Memory B cell (primary cell): ENCODE data around the gene TMIGD1.
"Not testable (repeated sequence)": the region's sequence is repeated elsewhere in the genome, so short reads cannot be mapped to it uniquely, and the experiment has no call there.

Source experiments
- ATAC-seq: fragments of 150-1000 bp; cut with Tn5 transposase; 2 replicates; pipeline ENCODE4 v1.10.0; 2021; ENCODE audit warnings: low read depth, mild to moderate bottlenecking, moderate library complexity
- DNase-seq, 2 donors: peaks; one replicate each; pipeline ENCODE4 v3.0.0; 2022; ENCODE audit warnings: low spot score in 2 of 2
- H3K27ac Mint-ChIP-seq: one replicate; pipeline ENCODE4 v1.8.0; 2022; ENCODE audit warnings: mild to moderate bottlenecking, moderate library complexity, mixed read lengths
- H3K27me3 Mint-ChIP-seq: one replicate; pipeline ENCODE4 v1.8.0; 2022; ENCODE audit warnings: mixed read lengths
- H3K36me3 Mint-ChIP-seq: one replicate; pipeline ENCODE4 v1.8.0; 2022; ENCODE audit warnings: mild to moderate bottlenecking, mixed read lengths
- H3K4me1 Mint-ChIP-seq: one replicate; pipeline ENCODE4 v1.8.0; 2022; ENCODE audit warnings: mixed read lengths
- H3K4me3 Mint-ChIP-seq: one replicate; pipeline ENCODE4 v1.8.0; 2022; ENCODE audit warnings: mild to moderate bottlenecking, moderate library complexity, mixed read lengths
- H3K9me3 Mint-ChIP-seq: one replicate; pipeline ENCODE4 v1.8.0; 2022; ENCODE audit warnings: mixed read lengths

Gene TMIGD1

GRCh38 chr17:30369995-30370394, 36.1 kb upstream of the TMIGD1 start:
- ATAC-seq (no peak), DNase-seq (no peak)
- no peak overlapping the region for H3K4me3 Mint-ChIP-seq
- H3K4me1 Mint-ChIP-seq: no peaks in the 10 kb centered on the region
- H3K9me3 Mint-ChIP-seq: no peaks in the 10 kb centered on the region
- no peaks in the 10 kb centered on the region for H3K36me3 Mint-ChIP-seq
- H3K27ac Mint-ChIP-seq: no peak overlapping the region
- H3K27me3 Mint-ChIP-seq: peaks cover 21% of the 10 kb centered on the region

- Mint-ChIP-seq H3K36me3 (no peaks in the 10 kb centered on the region), H3K9me3 (no peaks in the 10 kb centered on the region), H3K27me3 (peaks cover 15% of the 10 kb centered on the region), H3K4me3 (no peak overlapping the region), H3K27ac (no peak overlapping the region), H3K4me1 (peaks cover under 1% of the 10 kb centered on the region)
- DNase-seq (no peak), ATAC-seq (no peak)
Measured at GRCh38 chr17:30368912-30369720, 35.3 kb upstream of the TMIGD1 start.

- DNase-seq: no peak
- Mint-ChIP-seq H3K4me3 (no peak overlapping the region), H3K27ac (no peak overlapping the region), H3K36me3 (no peaks in the 10 kb centered on the region), H3K27me3 (peaks cover 7% of the 10 kb centered on the region), H3K4me1 (peaks cover 15% of the 10 kb centered on the region), H3K9me3 (peaks cover 2% of the 10 kb centered on the region)
- ATAC-seq: no peak
Measured at GRCh38 chr17:30366536-30366935, 32.7 kb upstream of the TMIGD1 start.

GRCh38 chr17:30363715-30364202, 29.9 kb upstream of the TMIGD1 start:
- Mint-ChIP-seq H3K9me3 (peaks cover 9% of the 10 kb centered on the region), H3K27me3 (peaks cover 5% of the 10 kb centered on the region), H3K4me1 (peaks cover 15% of the 10 kb centered on the region), H3K36me3 (peaks cover 2% of the 10 kb centered on the region), H3K27ac (no peak overlapping the region), H3K4me3 (peak overlapping the region; percentile 24)
- DNase-seq (no peak), ATAC-seq (peak; percentile 93)

- H3K36me3 Mint-ChIP-seq: peaks cover 2% of the 10 kb centered on the region
- DNase-seq: no peak
- peaks cover 15% of the 10 kb centered on the region for H3K4me1 Mint-ChIP-seq
- peaks cover 2% of the 10 kb centered on the region for H3K27me3 Mint-ChIP-seq
- peaks cover 9% of the 10 kb centered on the region for H3K9me3 Mint-ChIP-seq
- no peak for ATAC-seq
- H3K27ac Mint-ChIP-seq: no peak overlapping the region
- H3K4me3 Mint-ChIP-seq: no peak overlapping the region
Measured at GRCh38 chr17:30361766-30362279, 28.0 kb upstream of the TMIGD1 start.

- Mint-ChIP-seq H3K27me3 (peaks cover 6% of the 10 kb centered on the region), H3K9me3 (peaks cover 9% of the 10 kb centered on the region), H3K4me3 (no peak overlapping the region), H3K36me3 (peaks cover 2% of the 10 kb centered on the region), H3K4me1 (peaks cover 15% of the 10 kb centered on the region), H3K27ac (no peak overlapping the region)
- DNase-seq: no peak
- no peak for ATAC-seq
Measured at GRCh38 chr17:30360086-30360808, 26.4 kb upstream of the TMIGD1 start.

GRCh38 chr17:30358055-30358760, 24.4 kb upstream of the TMIGD1 start:
- Mint-ChIP-seq H3K27ac (no peak overlapping the region), H3K4me1 (peaks cover 5% of the 10 kb centered on the region), H3K4me3 (no peak overlapping the region), H3K9me3 (peaks cover 9% of the 10 kb centered on the region), H3K27me3 (peaks cover 8% of the 10 kb centered on the region), H3K36me3 (peaks cover 2% of the 10 kb centered on the region)
- ATAC-seq: no peak
- no peak for DNase-seq

- no peak overlapping the region for H3K27ac Mint-ChIP-seq
- H3K36me3 Mint-ChIP-seq: peaks cover 2% of the 10 kb centered on the region
- peaks cover 8% of the 10 kb centered on the region for H3K27me3 Mint-ChIP-seq
Measured at GRCh38 chr17:30357476-30357875, 23.6 kb upstream of the TMIGD1 start.

GRCh38 chr17:30354701-30355100, 20.8 kb upstream of the TMIGD1 start:
- Mint-ChIP-seq H3K4me3 (no peak overlapping the region), H3K27ac (no peak overlapping the region), H3K36me3 (no peaks in the 10 kb centered on the region), H3K9me3 (no peaks in the 10 kb centered on the region), H3K27me3 (peaks cover 10% of the 10 kb centered on the region), H3K4me1 (no peaks in the 10 kb centered on the region)
- ATAC-seq (no peak), DNase-seq (no peak)

More at GRCh38 chr17:30357476-30357875, 23.6 kb upstream of the TMIGD1 start:
- Mint-ChIP-seq H3K4me1 (peaks cover under 1% of the 10 kb centered on the region), H3K9me3 (peaks cover 9% of the 10 kb centered on the region), H3K4me3 (no peak overlapping the region)
- DNase-seq (no peak), ATAC-seq (no peak)

GRCh38 chr17:30352240-30352814, 18.5 kb upstream of the TMIGD1 start:
- no peak for DNase-seq

GRCh38 chr17:30351735-30352134, 17.9 kb upstream of the TMIGD1 start:
- Mint-ChIP-seq H3K36me3 (no peaks in the 10 kb centered on the region), H3K4me3 (no peak overlapping the region)

More at GRCh38 chr17:30352240-30352814, 18.5 kb upstream of the TMIGD1 start:
- H3K4me1 Mint-ChIP-seq: no peaks in the 10 kb centered on the region
- no peak overlapping the region for H3K4me3 Mint-ChIP-seq
- no peak overlapping the region for H3K27ac Mint-ChIP-seq
- H3K27me3 Mint-ChIP-seq: peaks cover 10% of the 10 kb centered on the region
- no peak for ATAC-seq
- H3K9me3 Mint-ChIP-seq: no peaks in the 10 kb centered on the region
- H3K36me3 Mint-ChIP-seq: no peaks in the 10 kb centered on the region

GRCh38 chr17:30351263-30351662, 17.4 kb upstream of the TMIGD1 start:
- not testable (repeated sequence) for H3K9me3 Mint-ChIP-seq, H3K4me1 Mint-ChIP-seq, H3K4me3 Mint-ChIP-seq, H3K27me3 Mint-ChIP-seq, H3K27ac Mint-ChIP-seq, DNase-seq, H3K36me3 Mint-ChIP-seq, ATAC-seq

More at GRCh38 chr17:30351735-30352134, 17.9 kb upstream of the TMIGD1 start:
- DNase-seq: no peak
- ATAC-seq: no peak
- Mint-ChIP-seq H3K9me3 (no peaks in the 10 kb centered on the region), H3K27me3 (peaks cover 10% of the 10 kb centered on the region), H3K4me1 (no peaks in the 10 kb centered on the region), H3K27ac (no peak overlapping the region)

- Mint-ChIP-seq H3K27ac (no peak overlapping the region), H3K36me3 (no peaks in the 10 kb centered on the region), H3K9me3 (no peaks in the 10 kb centered on the region), H3K4me1 (no peaks in the 10 kb centered on the region), H3K4me3 (no peak overlapping the region), H3K27me3 (peaks cover 4% of the 10 kb centered on the region)
- ATAC-seq: no peak
- no peak for DNase-seq
Measured at GRCh38 chr17:30349252-30349651, 15.4 kb upstream of the TMIGD1 start.
